LHCN-M2 (cell line): ENCODE measurements around the gene CXCL5. TPM values are rescaled to one million over a fixed set of nuclear protein-coding genes. Genes with fewer than 3 reads are reported as not detected.

Source experiments
- DNase-seq: peaks from one replicate; pipeline ENCODE4 v3.0.0-alpha.2; 2012; ENCODE audit warnings: low read depth
- polyA plus RNA-seq: library from polyadenylated mRNA; unstranded; fragments of >200 nt; gene quantifications from one replicate; pipeline ENCODE4 v1.2.1, GENCODE V29; 2012; ENCODE audit warnings: missing spikeins
- total RNA-seq: library from RNA; depleted of rRNA; stranded (reverse); fragments of >200 nt; gene quantifications from 2 replicates; pipeline ENCODE4 v1.2.3, GENCODE V29; 2014; rRNA removed

The CXCL5 gene
- 0.06 TPM in 1 of 2 replicates, not detected in the other for total RNA-seq
- polyA plus RNA-seq, result 0.05 TPM

DNA sequence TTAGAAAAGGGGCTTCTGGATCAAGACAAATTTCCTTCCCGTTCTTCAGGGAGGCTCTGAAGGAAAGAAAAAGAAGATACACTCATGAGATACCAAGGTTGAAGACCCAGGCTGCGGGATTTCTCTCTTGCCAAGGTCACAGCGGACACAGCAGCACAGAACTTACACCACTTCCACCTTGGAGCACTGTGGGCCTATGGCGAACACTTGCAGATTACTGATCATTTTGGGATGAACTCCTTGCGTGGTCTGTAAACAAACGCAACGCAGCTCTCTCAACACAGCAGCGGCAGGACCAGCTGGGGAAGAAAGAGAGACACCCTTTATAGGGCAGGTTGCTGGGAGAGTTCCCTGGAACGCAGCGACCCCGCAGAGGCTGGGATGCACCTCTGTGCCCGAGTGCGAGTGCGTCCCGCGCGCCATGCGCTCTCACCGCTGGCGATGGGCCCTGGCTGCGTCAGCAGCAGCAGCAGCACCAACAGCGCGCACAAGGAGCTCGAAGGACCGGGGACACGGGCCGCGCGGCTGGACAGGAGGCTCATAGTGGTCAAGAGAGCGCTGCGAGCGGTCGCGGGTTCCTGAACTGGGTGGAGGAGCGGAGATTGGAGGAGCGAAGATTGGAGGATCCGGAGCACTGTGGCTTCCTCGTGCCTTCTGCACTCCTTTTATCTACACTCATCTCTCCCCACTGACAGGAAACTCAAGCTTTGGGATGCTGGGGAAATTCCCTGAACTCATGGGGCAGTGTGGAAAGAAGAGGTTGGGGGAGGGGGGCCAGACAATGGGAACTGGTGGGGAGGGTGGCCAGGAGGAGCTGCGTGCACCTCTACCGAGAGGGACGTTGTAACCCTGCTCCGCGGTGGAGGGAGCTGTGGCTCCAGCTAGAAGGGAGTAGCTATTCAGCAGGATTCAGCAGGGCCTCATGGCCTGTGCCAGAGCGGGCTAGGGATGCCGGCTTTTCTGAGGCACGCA lies at the start of gene CXCL5:
CXCL5 (minus strand) TSS at position 638 of the 972 bp plus-strand sequence; CDS start at position 542, 96 bp downstream.
- no peak for DNase-seq

GRCh38 chr4:74047152-74047551 lies 48.7 kb upstream of the CXCL5 start:
- no peak for DNase-seq

DNA sequence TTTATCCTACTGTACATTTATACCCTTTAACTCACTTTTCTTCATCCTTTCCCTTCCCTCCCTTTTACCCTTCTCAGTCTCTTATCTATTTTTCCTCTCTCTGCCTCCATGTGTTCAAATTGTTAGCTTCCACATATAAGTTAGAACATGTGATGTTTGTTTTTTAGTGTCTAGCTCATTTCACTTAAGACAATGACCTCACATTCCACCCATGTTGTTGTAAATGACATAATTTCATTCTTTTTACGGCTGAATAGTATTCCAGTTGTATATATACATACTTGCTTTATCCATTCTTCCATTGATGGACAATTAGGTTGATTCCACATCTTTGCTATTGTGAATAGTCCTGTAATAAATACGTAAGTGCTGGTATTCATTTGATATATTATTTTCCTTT lies 47.3 kb upstream of the CXCL5 start:
- no peak for DNase-seq

- DNase-seq, result no peak
These were observed 46.8 kb upstream of the CXCL5 start for GRCh38 chr4:74045247-74045646.

- peak; percentile 31 for DNase-seq
These were observed 46.2 kb upstream of the CXCL5 start for GRCh38 chr4:74044677-74045076.

DNA sequence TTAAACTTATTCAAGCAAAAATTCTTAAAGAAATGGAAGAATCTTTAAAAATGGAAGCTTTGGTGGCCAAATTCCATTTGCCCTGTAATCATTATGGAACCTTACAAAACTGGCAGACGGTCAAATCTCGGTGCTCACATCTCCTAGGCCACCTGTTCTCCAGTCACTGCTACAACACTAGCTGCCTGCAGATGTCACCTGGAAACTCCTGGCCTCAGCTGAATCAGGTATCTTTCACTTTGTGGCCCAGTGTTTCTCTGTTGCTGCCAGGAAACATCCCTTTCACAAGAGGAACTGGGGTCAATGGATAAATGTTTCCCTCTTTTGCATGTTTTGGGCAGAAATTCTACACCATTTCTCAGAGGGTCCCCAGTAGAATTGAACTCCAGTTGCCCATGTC lies 44.2 kb upstream of the CXCL5 start:
- DNase-seq, result no peak

DNA sequence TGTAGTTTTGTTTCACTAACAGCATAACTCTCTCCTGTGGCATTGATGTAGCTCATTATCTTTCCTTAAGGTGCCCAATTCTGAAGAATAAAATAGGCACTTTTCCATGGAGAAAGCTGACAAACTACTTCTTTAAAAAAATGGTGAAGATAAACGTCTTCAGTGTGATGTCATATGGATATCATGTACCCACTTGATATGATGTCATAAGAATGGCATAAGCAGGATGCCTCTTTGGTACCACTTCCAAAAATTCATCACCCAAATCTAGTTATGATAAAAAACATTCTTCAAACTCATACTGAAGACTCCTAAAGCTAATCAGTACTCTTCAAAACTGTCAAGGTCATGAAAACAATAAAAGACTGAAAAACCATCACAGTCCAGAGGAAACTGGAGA lies 42.9 kb upstream of the CXCL5 start:
- peak; percentile 4 for DNase-seq

GRCh38 chr4:74039315-74039763 lies 40.9 kb upstream of the CXCL5 start:
- DNase-seq, result peak; percentile 32

DNA sequence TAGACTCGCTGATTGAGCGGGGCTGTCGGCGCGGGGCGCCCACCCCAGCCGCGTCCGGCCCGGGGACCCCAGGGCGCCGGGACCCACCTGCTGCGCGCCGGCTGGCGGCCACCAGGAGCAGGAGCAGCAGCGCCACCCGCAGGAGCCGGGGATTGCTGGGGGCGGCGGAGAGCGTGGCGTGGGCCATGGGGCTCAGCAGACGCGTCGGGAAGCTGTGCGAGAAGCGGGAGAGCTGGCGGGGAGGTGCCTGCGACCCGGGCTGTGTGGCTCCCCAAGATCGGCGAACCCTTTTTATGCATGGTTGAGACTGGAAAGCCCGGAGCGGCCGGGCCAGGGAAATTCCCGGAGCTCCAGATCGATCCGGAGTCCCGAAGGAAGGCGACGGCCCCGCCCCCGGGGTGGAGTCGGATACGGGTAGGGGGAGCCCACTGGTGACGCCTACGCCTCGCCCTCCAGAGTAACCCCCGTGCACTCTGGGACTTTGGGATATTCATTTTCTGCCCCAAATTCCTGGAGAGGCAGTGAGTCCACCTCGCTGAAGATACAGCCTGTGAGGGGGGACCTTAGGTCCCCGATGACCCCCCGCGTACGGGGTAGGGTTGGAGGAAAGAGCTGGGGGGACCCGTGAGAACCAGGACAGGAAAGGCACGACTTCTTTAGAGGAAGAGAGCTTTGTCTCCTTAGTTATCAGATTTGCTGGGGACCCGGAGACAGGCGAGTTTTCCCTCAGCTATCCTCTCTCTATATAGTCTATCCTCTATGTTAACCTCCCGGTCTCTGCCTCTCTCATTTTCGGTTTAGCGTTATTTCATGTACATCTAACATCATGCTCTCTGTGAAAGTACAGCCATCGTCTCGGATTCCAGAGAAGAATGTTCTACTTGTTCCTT lies 40.2 kb upstream of the CXCL5 start, which contains the start of gene CXCL3:
CXCL3 (minus strand) TSS at position 265 of the 890 bp plus-strand sequence; CDS start at position 187, 78 bp downstream.
- peak; percentile 84 for DNase-seq

DNA sequence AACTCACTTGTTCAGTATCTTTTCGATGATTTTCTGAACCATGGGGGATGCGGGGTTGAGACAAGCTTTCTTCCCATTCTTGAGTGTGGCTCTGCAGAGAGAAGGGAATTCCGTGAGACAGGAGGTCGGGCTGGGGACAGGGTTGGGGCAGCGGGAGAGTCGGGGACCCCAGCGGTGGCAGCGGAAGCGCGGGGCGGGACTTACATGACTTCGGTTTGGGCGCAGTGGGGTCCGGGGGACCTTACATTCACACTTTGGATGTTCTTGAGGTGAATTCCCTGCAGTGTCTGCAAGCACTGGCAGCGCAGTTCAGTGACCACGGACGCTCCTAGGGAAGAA lies 39.6 kb upstream of the CXCL5 start:
- DNase-seq, result no peak

- no peak for DNase-seq
These were observed 38.8 kb upstream of the CXCL5 start for GRCh38 chr4:74037076-74037955.

GRCh38 chr4:74033739-74034138 lies 35.3 kb upstream of the CXCL5 start:
- DNase-seq, result peak; percentile 79

DNA sequence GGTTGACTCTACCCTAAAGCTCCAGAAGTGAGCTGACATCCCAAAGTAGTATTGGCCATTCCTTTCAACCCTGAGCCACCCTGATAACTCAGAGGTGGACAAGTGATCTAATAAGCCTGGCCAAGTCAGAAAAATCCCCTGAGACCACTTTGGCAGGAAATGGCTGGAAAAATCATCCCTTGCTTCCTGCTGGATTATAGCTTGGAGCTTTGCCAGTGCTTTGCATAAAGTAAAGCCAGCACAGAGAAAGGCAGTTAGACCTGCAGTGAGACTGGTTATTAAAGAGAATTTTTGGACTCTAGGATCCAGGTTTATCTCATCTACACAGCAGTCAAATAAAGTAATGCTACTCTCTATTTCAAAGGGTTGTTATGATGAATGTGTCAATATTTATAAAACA lies 33.6 kb upstream of the CXCL5 start:
- DNase-seq, result peak; percentile 86

GRCh38 chr4:74031576-74031975 lies 33.1 kb upstream of the CXCL5 start:
- no peak for DNase-seq

DNA sequence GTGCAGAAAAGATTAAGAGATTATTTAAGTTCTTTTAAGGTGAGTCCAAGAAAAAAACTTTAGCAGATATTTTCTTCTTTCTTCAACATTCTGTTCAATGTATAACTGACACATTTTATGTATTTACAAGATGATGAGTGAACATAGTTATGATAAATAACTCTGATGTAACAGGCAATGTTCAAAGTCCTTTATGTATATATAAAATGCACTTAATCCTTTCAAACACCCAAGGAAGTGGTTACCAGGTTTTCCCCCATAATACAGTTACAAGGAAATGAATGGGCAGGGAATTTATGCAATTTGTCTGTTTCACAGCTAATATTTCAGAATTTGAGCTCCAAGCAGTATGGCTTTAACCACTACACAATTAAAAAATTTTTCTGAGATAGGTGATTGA lies 31.8 kb upstream of the CXCL5 start:
- DNase-seq, result no peak

DNA sequence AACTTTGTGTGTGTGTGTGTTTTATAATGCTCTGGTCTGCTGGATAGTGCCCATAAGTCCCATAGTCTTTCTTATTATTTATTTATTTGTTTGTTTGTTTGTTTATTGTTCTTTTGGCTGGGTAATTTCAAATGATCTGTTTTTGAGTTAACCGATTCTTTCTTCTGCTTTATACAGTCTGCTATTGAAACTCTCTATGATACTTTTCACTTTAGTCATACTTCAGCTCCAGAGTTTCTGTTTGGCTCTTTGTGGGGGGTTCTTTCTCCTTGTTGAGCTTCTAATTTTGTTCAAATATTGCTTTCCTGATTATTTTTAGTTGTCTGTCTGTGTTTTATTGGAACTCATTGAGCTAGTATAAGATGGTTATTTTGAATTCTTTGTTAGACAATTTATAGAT lies 30.0 kb upstream of the CXCL5 start:
- no peak for DNase-seq

DNA sequence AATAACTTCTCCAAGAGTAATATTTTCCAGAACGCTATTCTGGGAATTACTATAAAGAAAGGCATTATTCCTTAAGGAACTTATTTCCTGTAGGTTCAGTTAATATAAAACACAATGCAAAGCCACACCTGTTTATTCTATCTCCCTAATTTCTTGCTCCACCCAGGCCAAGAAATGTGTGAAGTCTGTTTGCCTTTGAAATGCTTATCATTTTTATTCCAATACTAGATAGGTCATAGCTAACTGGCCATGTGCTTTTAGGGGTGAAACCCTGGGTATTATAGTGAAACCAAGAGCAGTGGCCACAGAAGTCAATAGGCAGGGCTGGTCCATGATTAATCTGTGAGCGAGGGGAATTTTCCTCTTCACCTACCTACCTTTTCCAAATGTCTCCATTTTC lies 25.2 kb upstream of the CXCL5 start:
- no peak for DNase-seq

GRCh38 chr4:74021601-74022000 lies 23.1 kb upstream of the CXCL5 start:
- no peak for DNase-seq

- DNase-seq, result no peak
These were observed 20.3 kb upstream of the CXCL5 start for GRCh38 chr4:74018771-74019170.

GRCh38 chr4:74018116-74018515 lies 19.6 kb upstream of the CXCL5 start:
- no peak for DNase-seq

GRCh38 chr4:74016068-74016467 lies 17.6 kb upstream of the CXCL5 start:
- peak; percentile 78 for DNase-seq
